NCI-H748 (cell line): Measurements from ENCODE around the gene TTC17.
A peak's percentile ranks its signal among the peaks of the same experiment; 100 is the strongest.

ENCODE experiments used
- DNase-seq: peaks from one replicate; lab custom pipeline; 2025; ENCODE audit not compliant: unreplicated experiment; lab: John Stamatoyannopoulos, UW

The TTC17 gene

GRCh38 chr11:43532041-43532440 lies 173.3 kb downstream of the TTC17 start:
- no peak for DNase-seq

DNA sequence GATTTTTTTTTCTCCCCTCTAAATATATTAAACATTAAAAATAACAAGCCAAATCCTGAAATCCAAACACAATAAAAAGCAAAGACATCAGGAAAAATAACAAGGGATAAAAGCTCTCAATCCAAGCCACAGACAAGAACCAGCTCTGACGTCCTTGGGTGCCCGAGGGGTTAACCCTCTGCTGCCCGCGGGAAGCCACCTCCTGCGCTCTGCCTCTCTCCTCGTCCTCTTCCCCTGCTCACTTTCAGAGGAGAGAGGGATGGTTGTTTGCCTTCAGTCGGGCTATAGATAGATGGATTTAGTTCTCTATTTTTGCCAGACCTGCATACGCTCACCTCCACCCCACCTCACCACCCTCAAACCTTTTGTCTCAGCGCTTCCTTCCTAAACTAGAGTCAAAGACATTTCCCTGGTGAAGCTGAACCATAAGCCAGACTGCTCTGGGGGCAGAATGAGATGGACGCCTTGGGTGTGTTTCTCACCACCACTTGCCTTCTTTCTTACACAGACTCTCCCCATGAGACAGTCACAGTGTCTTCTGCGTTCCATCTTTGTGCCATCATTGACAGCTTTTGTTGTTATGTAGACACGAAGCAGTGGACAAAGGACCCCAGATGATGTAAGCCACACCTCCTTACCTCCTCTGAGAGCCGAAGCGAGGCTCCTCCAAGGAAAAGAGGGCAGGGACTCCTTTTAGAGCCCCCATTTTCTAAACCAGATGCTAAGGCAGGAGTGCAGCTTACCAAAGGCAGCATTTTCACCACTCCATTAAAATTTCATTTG lies 179.3 kb downstream of the TTC17 start:
- DNase-seq = no peak

- no peak for DNase-seq
Observed at GRCh38 chr11:43541993-43542392, 183.3 kb downstream of the TTC17 start.

DNA sequence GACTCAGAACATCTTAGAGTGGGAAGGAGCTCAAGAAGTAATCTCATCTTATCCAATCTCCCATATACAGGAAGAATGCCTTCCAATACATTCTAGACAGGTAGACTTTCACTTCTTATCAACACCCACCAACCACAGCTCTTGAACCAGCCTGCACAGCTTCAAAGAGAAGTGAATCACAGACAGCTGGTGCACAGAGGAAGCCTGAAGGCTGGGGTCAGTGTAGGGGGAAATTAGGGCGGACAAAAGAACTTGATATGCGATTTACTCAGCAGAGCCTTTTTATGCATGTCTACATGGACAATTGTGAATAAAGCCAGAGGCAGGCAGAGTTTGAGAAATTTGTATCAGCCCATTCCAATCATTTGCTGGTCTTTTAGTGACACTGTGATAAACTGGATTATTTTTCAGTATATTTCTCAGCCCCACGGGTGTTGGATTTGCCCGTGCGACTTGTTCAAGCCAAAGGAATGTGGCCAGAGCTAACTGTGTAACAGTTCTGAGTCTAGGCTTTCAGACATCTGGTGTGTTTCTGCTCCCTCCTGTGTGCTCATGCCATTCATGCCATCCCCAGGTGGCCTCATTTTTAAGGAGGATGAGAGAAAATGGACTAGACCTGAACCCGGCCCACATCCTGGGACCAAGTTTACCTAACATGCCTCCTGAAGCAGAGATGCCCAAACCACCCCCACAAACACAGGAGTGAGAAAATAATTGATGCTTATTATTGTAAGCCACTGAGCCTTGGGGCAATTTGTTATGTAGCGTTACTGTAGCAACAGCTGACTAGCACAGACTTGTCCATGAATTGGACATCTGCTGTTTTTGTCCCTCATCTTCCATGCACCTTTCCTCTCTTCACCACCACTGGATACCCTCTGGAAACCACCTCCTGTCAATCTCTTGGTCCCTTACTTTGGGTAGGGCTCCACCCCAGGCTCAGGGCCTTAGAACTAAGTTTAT lies 184.3 kb downstream of the TTC17 start:
- DNase-seq = peak; percentile 36
